ENCODE measurements around the gene CD7.

Gene CD7

DNA sequence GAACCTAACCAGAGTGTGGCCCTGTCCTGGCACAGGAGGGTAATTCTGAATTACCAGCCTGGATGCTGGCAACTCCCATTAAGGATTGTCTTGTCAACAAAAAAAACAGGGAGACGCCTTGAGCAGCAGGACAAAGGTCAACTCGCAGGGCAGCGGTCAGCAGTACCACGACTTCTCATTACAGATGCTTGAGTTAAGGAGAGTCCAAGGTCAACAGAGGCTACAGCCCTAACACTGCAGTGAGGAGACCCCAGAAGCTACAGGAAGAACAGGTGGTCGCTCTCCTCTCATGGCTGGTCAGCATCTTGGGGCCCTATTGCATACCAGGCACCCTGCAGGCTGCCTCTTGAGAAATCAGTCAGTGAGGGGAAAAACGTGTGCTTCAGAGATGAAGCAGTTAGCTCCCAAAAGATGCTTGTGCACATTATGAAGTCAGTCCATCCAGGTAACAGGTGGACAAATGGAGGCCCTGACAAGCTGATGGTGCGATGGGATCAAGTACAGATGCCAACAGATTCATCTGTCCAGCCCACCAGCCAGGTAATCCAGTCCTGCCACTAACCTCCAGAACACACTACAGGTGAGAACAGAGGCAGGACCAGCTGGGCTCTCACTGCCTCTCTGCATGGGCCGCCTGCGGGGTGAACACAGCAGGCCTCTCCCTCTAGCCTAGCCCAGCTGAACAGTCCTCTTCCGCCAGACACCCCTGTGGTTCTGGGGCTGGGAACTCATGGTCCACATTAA is 48.1 kb downstream of the CD7 start:
- Histone ChIP-seq H3K9ac (ENCODE audit: low read depth in 1 of 2, low read length in 2 of 2) (peak overlapping the region in 1 of 2 donors; percentile 48), H3K27me3 (ENCODE audit: control insufficient read depth in 1 of 2, insufficient read depth in 2 of 2, low read length in 2 of 2) (no peaks in the 10 kb centered on the region), H3K4me3 (ENCODE audit: low read depth in 1 of 2, low read length in 2 of 2) (peak overlapping the region in 1 of 2 donors; percentile 36), H3K27ac (ENCODE audit: low read depth, low read length) (peak overlapping the region; percentile 26), H3K36me3 (ENCODE audit: control insufficient read depth in 1 of 2, insufficient read depth in 2 of 2, low read length in 2 of 2) (peaks cover 26 to 50% of the 10 kb centered on the region in 2 donors), H3K9me3 (ENCODE audit: control insufficient read depth in 1 of 2, low read length in 2 of 2) (no peaks in the 10 kb centered on the region), H3K4me1 (ENCODE audit: control insufficient read depth in 1 of 2, insufficient read depth in 2 of 2, low read length in 2 of 2) (peaks cover 68 to 72% of the 10 kb centered on the region in 2 donors)

DNA sequence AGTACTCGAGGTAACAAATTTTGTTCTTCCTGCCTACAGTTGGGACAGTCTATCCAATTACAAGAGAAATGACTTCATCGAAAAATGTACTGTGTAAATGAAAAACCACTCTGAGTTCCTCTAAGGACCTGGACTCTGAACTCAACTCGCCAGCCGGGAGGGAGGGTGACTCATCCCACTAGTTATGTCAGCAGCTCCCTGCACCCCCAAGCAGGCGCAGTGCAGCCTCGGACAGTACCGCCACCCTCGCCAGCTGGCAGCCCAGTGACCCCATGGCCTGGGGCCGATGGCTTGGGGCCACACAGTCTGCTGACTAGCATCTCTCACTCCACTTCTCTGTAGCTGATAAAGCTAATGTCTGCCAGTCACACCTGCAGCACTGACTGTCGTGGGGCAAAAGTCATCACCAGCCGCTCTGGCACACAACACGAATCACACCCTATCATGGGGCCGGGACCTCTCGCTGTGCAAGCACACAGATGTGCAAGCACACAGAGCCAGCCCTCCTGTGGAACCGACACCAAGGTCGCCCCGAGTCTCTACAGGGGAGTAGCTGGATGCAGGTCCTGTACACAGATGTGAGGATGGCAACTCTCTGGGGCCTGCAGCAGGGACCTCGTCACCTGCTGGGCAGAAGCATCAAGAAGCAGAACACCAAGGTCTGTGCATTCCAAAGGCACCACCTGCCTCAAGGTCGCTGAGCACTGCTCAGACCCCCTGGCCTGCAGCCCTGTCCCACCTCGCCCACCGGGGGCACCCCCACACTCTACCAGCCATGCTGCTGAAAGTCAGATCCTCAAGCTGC is 49.6 kb downstream of the CD7 start:
- H3K4me1 ChIP-seq (ENCODE audit: control insufficient read depth in 1 of 2, insufficient read depth in 2 of 2, low read length in 2 of 2): peaks cover 61 to 65% of the 10 kb centered on the region in 2 donors
- H3K9me3 ChIP-seq (ENCODE audit: control insufficient read depth in 1 of 2, low read length in 2 of 2): no peaks in the 10 kb centered on the region
- H3K36me3 ChIP-seq (ENCODE audit: control insufficient read depth in 1 of 2, insufficient read depth in 2 of 2, low read length in 2 of 2): peaks cover 39 to 65% of the 10 kb centered on the region in 2 donors
- peak overlapping the region; percentile 45 to 49 for H3K4me3 ChIP-seq (ENCODE audit: low read depth in 1 of 2, low read length in 2 of 2)
- peak overlapping the region; percentile 69 to 74 for H3K9ac ChIP-seq (ENCODE audit: low read depth in 1 of 2, low read length in 2 of 2)
- H3K27me3 ChIP-seq (ENCODE audit: control insufficient read depth in 1 of 2, insufficient read depth in 2 of 2, low read length in 2 of 2): no peaks in the 10 kb centered on the region
- peak overlapping the region; percentile 89 for H3K27ac ChIP-seq (ENCODE audit: low read depth, low read length)

GRCh38 chr17:82266142-82266541 is 51.3 kb downstream of the CD7 start:
- Histone ChIP-seq H3K9ac (ENCODE audit: low read depth in 1 of 2, low read length in 2 of 2) (peak overlapping the region; percentile 20 to 74), H3K27ac (ENCODE audit: low read depth, low read length) (peak overlapping the region; percentile 13), H3K27me3 (ENCODE audit: control insufficient read depth in 1 of 2, insufficient read depth in 2 of 2, low read length in 2 of 2) (no peaks in the 10 kb centered on the region), H3K36me3 (ENCODE audit: control insufficient read depth in 1 of 2, insufficient read depth in 2 of 2, low read length in 2 of 2) (peaks cover 49 to 75% of the 10 kb centered on the region in 2 donors), H3K4me3 (ENCODE audit: low read depth in 1 of 2, low read length in 2 of 2) (no peak overlapping the region), H3K9me3 (ENCODE audit: control insufficient read depth in 1 of 2, low read length in 2 of 2) (no peaks in the 10 kb centered on the region), H3K4me1 (ENCODE audit: control insufficient read depth in 1 of 2, insufficient read depth in 2 of 2, low read length in 2 of 2) (peaks cover 49 to 53% of the 10 kb centered on the region in 2 donors)

Data from duodenal mucosa (tissue), 2 donors.